H7 (cell line): Measurements from ENCODE around the gene ABHD13. TPM values are rescaled to one million over a fixed set of nuclear protein-coding genes. Genes with fewer than 3 reads are reported as not detected.
"Not testable (repeated sequence)": the region's sequence is repeated elsewhere in the genome, so short reads cannot be mapped to it uniquely, and the experiment has no call there.

Experiments
- DNase-seq: peaks from one replicate; pipeline ENCODE4 v3.0.0; 2012
- H3K27me3 ChIP-seq: 2 replicates; pipeline ENCODE4 v1.6.0; 2011; ENCODE audit warnings: mild to moderate bottlenecking, low read length; ENCODE audit not compliant: control insufficient read depth, insufficient read depth
- H3K36me3 ChIP-seq: replicated peaks from 2 replicates; pipeline ENCODE4 v1.5.1; 2011; ENCODE audit warnings: low read length; ENCODE audit not compliant: control insufficient read depth, insufficient read depth
- H3K4me3 ChIP-seq: 2 replicates; pipeline ENCODE4 v1.5.1; 2011; ENCODE audit warnings: low read depth, mild to moderate bottlenecking, control low read depth, low read length, moderate library complexity; ENCODE audit not compliant: insufficient read depth
- total RNA-seq: library from RNA; depleted of rRNA; stranded (reverse); fragments of >200 nt; shearing (Covaris generic); gene quantifications from 2 replicates; pipeline ENCODE4 v1.2.3, GENCODE V29; 2014

The ABHD13 gene
- total RNA-seq, 1 experiment from 2014 or later, result 4.1 TPM

- Histone ChIP-seq H3K36me3 (peaks cover 3% of the 10 kb centered on the region; the same call in 1 of the 2 replicates), H3K4me3 (no peak overlapping the region), H3K27me3 (0 out of 2 replicates have a peak, but pooled peaks cover 1% of the 10 kb centered on the region)
- DNase-seq, result no peak
These were observed 5.3 kb upstream of the ABHD13 start for GRCh38 chr13:108212886-108213285.

- no peak for DNase-seq
- peak overlapping the region; percentile 4; the same call in 1 of the 2 replicates for H3K4me3 ChIP-seq
- peaks cover 3% of the 10 kb centered on the region; the same call in 1 of the 2 replicates for H3K36me3 ChIP-seq
- H3K27me3 ChIP-seq, result 0 out of 2 replicates have a peak, but pooled peaks cover 1% of the 10 kb centered on the region
These were observed 4.2 kb upstream of the ABHD13 start for GRCh38 chr13:108213946-108214345.

GRCh38 chr13:108214441-108215271 lies 3.5 kb upstream of the ABHD13 start:
- DNase-seq, result peak; percentile 59
- Histone ChIP-seq H3K4me3 (peak overlapping the region; percentile 50), H3K36me3 (peaks cover 3% of the 10 kb centered on the region; the same call in 1 of the 2 replicates), H3K27me3 (0 out of 2 replicates have a peak, but pooled peaks cover 1% of the 10 kb centered on the region)

- Histone ChIP-seq H3K4me3 (peak within 1 kb of the TSS; percentile 50), H3K27me3 (0 out of 2 replicates have a peak, but pooled peaks cover 1% of the 10 kb centered on the region), H3K36me3 (peaks cover 3% of the 10 kb centered on the region; the same call in 1 of the 2 replicates)
- DNase-seq, result peak; percentile 96
These were observed 2.8 kb upstream of the ABHD13 start, which contains the start of gene LIG4 for GRCh38 chr13:108215436-108215835. LIG4 (minus strand) TSS chr13:108215536; CDS start chr13:108211268, 4,268 bp downstream.

DNA sequence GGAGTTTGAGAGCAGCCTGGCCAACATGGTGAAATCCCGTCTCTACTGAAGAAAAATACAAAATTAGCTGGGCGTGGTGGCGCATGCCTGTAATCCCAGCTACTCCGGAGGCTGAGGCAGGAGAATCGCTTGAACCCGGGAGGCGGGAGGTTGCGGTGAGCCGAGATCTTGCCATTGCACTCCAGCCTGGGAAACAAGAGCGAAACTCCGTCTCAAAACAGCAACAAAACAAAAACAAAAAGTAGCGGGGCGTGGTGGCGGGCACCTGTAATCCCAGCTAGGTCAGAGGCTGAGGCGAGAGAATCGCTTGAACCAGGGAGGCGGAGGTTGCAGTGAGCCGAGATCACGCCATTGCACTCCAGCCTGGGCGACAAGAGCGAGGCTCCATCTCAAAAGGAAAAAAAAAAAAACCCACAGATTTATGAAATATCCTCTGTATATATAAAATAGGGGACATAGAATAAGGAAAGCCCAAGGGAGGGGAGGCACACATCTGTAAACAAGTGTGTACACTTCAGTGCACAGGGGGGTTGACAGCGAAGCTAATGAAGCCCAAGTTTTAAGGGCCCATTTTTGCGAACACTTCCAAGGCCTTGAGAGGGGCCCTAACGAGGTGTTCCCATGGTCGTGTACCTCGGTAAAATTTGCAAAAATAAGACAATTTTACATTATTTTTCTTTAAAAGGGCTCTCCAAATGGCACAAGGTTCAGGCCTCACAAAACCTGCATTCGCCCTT lies 717 bp upstream of the ABHD13 start:
- not testable (repeated sequence) for H3K27me3 ChIP-seq, DNase-seq, H3K36me3 ChIP-seq
- peak overlapping the region; percentile 93 for H3K4me3 ChIP-seq

GRCh38 chr13:108220041-108220440 lies 1.8 kb downstream of the ABHD13 start:
- no peaks in the 10 kb centered on the region for H3K36me3 ChIP-seq
- no peak for DNase-seq
- no peaks in the 10 kb centered on the region for H3K27me3 ChIP-seq
- H3K4me3 ChIP-seq, result no peak overlapping the region

DNA sequence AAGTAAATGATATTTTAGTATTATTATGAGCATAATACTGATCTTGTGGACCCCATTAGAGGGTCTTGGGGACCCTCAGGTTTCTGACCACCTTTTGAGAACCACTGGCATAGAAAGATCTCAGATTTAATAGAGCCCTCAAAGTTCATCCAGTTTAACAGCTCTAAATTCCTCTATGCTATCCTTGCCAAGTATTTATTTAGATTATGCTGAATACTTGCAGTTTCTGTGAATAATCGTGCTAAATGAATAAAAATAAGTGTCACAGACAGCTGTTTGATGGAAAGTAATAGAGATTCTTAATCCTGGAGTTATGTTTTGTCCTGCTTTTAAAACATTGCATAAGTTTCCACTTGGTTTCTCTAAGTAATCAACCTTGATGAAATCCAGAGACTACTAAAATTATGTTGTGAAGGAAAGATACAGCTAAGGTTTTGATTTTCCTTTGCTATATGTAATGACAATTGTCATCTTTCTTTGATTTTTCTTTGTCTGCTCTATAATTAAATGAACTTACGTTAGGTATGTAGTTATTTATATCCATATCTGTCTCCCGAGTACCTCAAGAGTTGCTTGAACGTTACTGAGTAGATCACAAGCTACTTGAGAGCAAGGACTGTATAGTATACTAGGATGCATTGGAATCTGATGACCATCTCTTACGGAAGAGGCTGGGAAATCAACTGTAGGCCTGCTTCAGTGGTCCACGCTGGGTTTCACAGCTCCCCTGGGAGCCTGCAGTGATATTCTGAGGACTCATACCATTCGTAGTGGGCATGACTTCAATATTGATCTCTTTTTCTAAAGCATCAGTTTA lies 5.7 kb downstream of the ABHD13 start:
- H3K4me3 ChIP-seq, result no peak overlapping the region
- H3K36me3 ChIP-seq, result no peaks in the 10 kb centered on the region
- H3K27me3 ChIP-seq, result no peaks in the 10 kb centered on the region
- DNase-seq, result no peak

GRCh38 chr13:108225440-108225839 lies 7.2 kb downstream of the ABHD13 start:
- Histone ChIP-seq H3K36me3 (no peaks in the 10 kb centered on the region; the same call in 1 of the 2 replicates), H3K4me3 (no peak overlapping the region), H3K27me3 (no peaks in the 10 kb centered on the region)
- no peak for DNase-seq

DNA sequence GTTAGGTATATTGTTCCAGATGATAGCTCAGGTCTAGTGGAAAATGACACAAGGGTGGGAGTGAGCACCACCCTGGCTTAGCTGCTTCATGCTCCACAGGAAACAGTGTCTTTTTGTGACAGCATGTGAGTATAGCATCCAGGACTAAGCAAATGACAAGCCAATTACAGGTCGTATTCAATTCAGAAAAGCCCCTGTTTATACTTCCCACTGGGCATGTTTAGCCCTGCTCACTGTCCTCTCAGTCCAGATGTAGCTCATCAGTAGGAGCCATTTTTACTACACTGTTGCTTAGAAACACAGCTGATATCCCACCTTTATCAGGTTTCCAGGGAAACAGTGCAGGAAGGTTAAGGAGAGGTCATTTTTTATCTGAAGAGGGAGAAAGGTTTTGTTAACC lies 8.0 kb downstream of the ABHD13 start:
- no peaks in the 10 kb centered on the region; the same call in 1 of the 2 replicates for H3K36me3 ChIP-seq
- no peak for DNase-seq
- no peak overlapping the region for H3K4me3 ChIP-seq
- H3K27me3 ChIP-seq, result no peaks in the 10 kb centered on the region

DNA sequence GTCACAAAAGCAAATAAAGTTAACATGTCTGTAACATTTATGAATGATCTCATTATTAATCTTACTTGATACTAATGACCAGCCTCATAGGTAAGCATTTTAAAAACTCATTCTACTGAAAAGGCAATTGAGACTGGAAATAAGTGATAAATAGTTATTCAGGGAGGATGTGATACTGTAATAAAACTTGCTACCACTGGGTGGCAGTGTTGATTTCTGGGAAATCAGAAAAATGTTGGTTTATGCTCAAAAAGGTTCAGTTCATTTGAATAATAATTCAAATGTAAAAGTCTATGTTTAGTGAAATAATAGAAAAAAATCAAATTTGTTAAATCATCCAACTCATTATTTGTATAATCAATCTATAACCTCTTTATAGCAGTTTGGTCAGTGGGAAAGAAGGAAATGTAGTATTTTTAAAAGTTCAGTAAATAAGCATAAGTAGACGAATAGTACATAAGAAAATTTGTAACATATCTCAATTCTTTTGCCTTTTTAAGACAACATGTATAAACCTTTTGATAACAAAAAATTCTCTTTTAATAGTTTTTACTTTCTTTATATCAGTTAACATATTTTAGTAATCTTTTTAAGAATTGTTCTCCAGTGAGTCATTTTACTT lies 9.6 kb downstream of the ABHD13 start:
- Histone ChIP-seq H3K27me3 (no peaks in the 10 kb centered on the region), H3K36me3 (no peaks in the 10 kb centered on the region; the same call in 1 of the 2 replicates), H3K4me3 (no peak overlapping the region)
- no peak for DNase-seq

DNA sequence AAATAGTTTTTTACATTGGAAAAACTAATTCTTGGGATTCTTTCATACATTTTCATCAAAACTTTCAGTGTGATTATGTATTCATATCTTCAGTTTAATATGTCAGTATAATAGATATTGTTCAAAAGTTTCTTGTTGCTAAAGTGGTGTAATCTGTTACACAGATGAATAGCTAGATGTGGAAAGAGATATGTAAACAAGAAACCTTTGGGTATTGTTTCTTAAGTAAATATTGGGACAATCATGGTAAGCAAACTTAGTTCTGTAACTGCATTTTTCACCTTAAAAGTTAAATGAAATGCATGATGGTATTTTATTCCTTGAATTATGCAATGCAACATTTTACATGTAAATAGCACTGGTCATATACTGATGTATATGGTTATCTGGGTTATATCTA lies 12.2 kb downstream of the ABHD13 start:
- no peak overlapping the region for H3K4me3 ChIP-seq
- DNase-seq, result no peak
- no peaks in the 10 kb centered on the region for H3K27me3 ChIP-seq
- H3K36me3 ChIP-seq, result no peaks in the 10 kb centered on the region; the same call in 1 of the 2 replicates

DNA sequence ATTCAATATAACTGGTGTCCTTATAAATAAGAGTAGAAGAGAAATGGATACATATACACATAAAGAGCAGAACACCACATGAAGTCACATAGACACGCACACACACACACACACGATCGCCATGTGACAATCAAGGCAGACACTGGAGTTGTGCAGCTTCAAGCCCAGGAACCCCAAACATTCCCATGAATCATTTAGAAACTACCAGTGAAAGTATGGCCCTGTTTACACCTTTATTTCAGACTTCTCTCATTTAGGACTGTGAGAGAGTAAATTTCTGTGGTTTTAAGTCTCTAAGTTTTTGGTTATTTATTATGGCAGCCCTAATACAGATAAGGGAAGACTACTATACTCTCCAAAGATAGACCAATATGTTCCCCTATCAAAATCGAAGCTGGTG lies 31.0 kb downstream of the ABHD13 start:
- DNase-seq, result no peak
- Histone ChIP-seq H3K4me3 (no peak overlapping the region), H3K27me3 (no peaks in the 10 kb centered on the region), H3K36me3 (no peaks in the 10 kb centered on the region)

GRCh38 chr13:108257248-108257647 lies 39.1 kb downstream of the ABHD13 start:
- Histone ChIP-seq H3K36me3 (no peaks in the 10 kb centered on the region), H3K27me3 (no peaks in the 10 kb centered on the region), H3K4me3 (no peak overlapping the region)
- DNase-seq, result no peak
